ENCODE measurements around the gene UBXN4. TPM values are rescaled to one million over a fixed set of nuclear protein-coding genes. Genes with fewer than 3 reads are reported as not detected.

UBXN4 gene
- total RNA-seq, 1 experiment from 2014 or later: 83.7 TPM

DNA sequence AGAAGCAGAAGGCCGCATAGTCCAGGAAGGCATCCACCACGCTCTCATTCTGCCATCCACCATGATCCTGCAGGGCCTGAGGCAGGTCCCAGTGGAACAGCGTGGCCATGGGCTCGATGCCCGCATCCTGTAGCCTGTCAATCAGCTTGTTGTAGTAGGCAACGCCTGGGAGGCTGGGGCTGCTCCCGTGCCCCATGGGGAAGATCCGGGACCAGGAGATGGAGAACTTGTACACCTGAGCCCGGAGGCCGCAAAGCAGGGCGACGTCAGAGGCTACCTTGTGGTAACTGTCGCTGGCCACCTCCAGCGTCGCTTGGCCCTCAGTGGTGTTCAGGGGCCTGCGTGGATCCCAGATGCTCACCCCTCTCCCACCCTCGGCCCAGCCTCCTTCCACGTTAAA lies 75.8 kb downstream of the UBXN4 start:
- ChIA-PET POLR2A (no interaction called here), CTCF (no interaction called here)
- no peaks in the 10 kb centered on the region for H3K4me1 ChIP-seq (ENCODE audit: control insufficient read depth, insufficient read depth, low read length)
- no peaks in the 10 kb centered on the region for H3K36me3 ChIP-seq (ENCODE audit: control insufficient read depth, insufficient read depth, low read length)
- no peak for DNase-seq (ENCODE audit: low read depth, low spot score)
- H3K27ac ChIP-seq (ENCODE audit: low read length): no peak overlapping the region
- BruUV-seq (replicated peaks): no TSS peak
- no peak for ATAC-seq
- intact Hi-C loops (cut with micrococcal nuclease; ENCODE audit: unreplicated experiment): loop anchor here (10.0 kb wide), 1 partner anchor 557 kb away; no protein-coding TSS in a partner anchor
- no peaks in the 10 kb centered on the region for H3K9me3 ChIP-seq (ENCODE audit: control insufficient read depth, insufficient read depth, low read depth, low read length)
- peaks cover 4% of the 10 kb centered on the region; the same call in 1 of the 2 replicates for H3K27me3 ChIP-seq (ENCODE audit: control insufficient read depth, insufficient read depth, low read length)
- no peak overlapping the region for H3K4me3 ChIP-seq (ENCODE audit: low read depth in 2 of 2, low read length in 2 of 2)
- TF ChIP-seq, protein P1, sequence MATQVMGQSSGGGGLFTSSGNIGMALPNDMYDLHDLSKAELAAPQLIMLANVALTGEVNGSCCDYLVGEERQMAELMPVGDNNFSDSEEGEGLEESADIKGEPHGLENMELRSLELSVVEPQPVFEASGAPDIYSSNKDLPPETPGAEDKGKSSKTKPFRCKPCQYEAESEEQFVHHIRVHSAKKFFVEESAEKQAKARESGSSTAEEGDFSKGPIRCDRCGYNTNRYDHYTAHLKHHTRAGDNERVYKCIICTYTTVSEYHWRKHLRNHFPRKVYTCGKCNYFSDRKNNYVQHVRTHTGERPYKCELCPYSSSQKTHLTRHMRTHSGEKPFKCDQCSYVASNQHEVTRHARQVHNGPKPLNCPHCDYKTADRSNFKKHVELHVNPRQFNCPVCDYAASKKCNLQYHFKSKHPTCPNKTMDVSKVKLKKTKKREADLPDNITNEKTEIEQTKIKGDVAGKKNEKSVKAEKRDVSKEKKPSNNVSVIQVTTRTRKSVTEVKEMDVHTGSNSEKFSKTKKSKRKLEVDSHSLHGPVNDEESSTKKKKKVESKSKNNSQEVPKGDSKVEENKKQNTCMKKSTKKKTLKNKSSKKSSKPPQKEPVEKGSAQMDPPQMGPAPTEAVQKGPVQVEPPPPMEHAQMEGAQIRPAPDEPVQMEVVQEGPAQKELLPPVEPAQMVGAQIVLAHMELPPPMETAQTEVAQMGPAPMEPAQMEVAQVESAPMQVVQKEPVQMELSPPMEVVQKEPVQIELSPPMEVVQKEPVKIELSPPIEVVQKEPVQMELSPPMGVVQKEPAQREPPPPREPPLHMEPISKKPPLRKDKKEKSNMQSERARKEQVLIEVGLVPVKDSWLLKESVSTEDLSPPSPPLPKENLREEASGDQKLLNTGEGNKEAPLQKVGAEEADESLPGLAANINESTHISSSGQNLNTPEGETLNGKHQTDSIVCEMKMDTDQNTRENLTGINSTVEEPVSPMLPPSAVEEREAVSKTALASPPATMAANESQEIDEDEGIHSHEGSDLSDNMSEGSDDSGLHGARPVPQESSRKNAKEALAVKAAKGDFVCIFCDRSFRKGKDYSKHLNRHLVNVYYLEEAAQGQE (IDR thresholded peaks at IDR 0.05; ENCODE audit: insufficient read depth in 1 of 2, low read depth in 2 of 2, low read length in 1 of 2): no peak
- TF ChIP-seq TCF7L2 (IDR thresholded peaks at IDR 0.05; ENCODE audit: low read depth, low read length) (no peak), POLR2AphosphoS5 (IDR thresholded peaks at IDR 0.05; ENCODE audit: low read depth, low read length) (no peak), SIN3A (IDR thresholded peaks at IDR 0.05; ENCODE audit: borderline replicate concordance, insufficient read depth, low read depth, low read length) (no peak)
- TF ChIP-seq, protein P2, sequence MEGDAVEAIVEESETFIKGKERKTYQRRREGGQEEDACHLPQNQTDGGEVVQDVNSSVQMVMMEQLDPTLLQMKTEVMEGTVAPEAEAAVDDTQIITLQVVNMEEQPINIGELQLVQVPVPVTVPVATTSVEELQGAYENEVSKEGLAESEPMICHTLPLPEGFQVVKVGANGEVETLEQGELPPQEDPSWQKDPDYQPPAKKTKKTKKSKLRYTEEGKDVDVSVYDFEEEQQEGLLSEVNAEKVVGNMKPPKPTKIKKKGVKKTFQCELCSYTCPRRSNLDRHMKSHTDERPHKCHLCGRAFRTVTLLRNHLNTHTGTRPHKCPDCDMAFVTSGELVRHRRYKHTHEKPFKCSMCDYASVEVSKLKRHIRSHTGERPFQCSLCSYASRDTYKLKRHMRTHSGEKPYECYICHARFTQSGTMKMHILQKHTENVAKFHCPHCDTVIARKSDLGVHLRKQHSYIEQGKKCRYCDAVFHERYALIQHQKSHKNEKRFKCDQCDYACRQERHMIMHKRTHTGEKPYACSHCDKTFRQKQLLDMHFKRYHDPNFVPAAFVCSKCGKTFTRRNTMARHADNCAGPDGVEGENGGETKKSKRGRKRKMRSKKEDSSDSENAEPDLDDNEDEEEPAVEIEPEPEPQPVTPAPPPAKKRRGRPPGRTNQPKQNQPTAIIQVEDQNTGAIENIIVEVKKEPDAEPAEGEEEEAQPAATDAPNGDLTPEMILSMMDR (IDR thresholded peaks at IDR 0.05): no peak
- in situ Hi-C loops (cut with HindIII; ENCODE audit: low pct_unique_long_range_greater_than_20kb, low sequenced_read_pairs): no loop called here

DNA sequence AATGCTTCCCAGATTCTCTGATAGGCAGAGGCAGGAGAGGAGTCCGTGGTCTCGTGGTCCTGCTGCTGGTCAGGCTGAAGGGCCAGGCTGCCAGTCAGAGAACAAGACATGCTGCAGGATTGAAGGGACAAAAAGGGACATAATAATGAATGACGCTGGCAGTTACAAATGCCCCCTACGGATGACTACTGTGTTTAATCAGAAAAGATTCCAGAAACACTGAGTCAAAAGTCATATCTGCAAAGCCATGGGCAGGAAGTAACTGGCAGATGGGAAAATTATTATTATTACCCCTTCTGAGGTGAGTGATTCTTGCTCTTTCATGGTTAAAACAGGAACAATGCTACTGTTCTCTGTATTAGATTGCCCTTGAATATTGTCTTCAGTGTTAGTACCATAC lies 76.3 kb downstream of the UBXN4 start:
- H3K27ac ChIP-seq (ENCODE audit: low read length): no peak overlapping the region
- no peaks in the 10 kb centered on the region for H3K4me1 ChIP-seq (ENCODE audit: control insufficient read depth, insufficient read depth, low read length)
- no TSS peak for BruUV-seq (replicated peaks)
- ChIA-PET POLR2A (no interaction called here), CTCF (no interaction called here)
- in situ Hi-C loops (cut with HindIII; ENCODE audit: low pct_unique_long_range_greater_than_20kb, low sequenced_read_pairs) (no loop called here), intact Hi-C loops (cut with micrococcal nuclease; ENCODE audit: unreplicated experiment) (loop anchor here (10.0 kb wide), 1 partner anchor 557 kb away; no protein-coding TSS in a partner anchor)
- H3K4me3 ChIP-seq (ENCODE audit: low read depth in 2 of 2, low read length in 2 of 2): no peak overlapping the region
- peaks cover 4% of the 10 kb centered on the region; the same call in 1 of the 2 replicates for H3K27me3 ChIP-seq (ENCODE audit: control insufficient read depth, insufficient read depth, low read length)
- no peak for DNase-seq (ENCODE audit: low read depth, low spot score)
- TF ChIP-seq POLR2AphosphoS5 (IDR thresholded peaks at IDR 0.05; ENCODE audit: low read depth, low read length) (no peak), TCF7L2 (IDR thresholded peaks at IDR 0.05; ENCODE audit: low read depth, low read length) (no peak), SIN3A (IDR thresholded peaks at IDR 0.05; ENCODE audit: borderline replicate concordance, insufficient read depth, low read depth, low read length) (no peak)
- TF ChIP-seq, protein P2 (IDR thresholded peaks at IDR 0.05): no peak
- TF ChIP-seq, protein P1 (IDR thresholded peaks at IDR 0.05; ENCODE audit: insufficient read depth in 1 of 2, low read depth in 2 of 2, low read length in 1 of 2): no peak
- H3K9me3 ChIP-seq (ENCODE audit: control insufficient read depth, insufficient read depth, low read depth, low read length): no peaks in the 10 kb centered on the region
- peak; percentile 17; the same call in 1 of the 2 replicates for ATAC-seq
- no peaks in the 10 kb centered on the region for H3K36me3 ChIP-seq (ENCODE audit: control insufficient read depth, insufficient read depth, low read length)

Data from Panc1 (cell line).